ENCODE results near the gene CD96. TPM values are rescaled to one million over a fixed set of nuclear protein-coding genes. Genes with fewer than 3 reads are reported as not detected.

The CD96 gene
- total RNA-seq, 1 donor from 2014 or later, result not detected

- DNase-seq (ENCODE audit: extremely low spot score, unreplicated experiment), result no peak
- Mint-ChIP-seq H3K27ac (ENCODE audit: unreplicated experiment) (no peak overlapping the region), H3K4me3 (ENCODE audit: unreplicated experiment) (no peak overlapping the region), H3K4me1 (ENCODE audit: unreplicated experiment) (peaks cover 6% of the 10 kb centered on the region), H3K27me3 (ENCODE audit: unreplicated experiment) (peaks cover 4% of the 10 kb centered on the region), H3K9me3 (ENCODE audit: unreplicated experiment) (peaks cover 4% of the 10 kb centered on the region), H3K36me3 (ENCODE audit: unreplicated experiment) (no peaks in the 10 kb centered on the region)
- TF ChIP-seq CTCF (IDR thresholded peaks at IDR 0.05), result no peak
Measured at GRCh38 chr3:111636366-111636885, 94.4 kb downstream of the CD96 start.

- H3K27me3 Mint-ChIP-seq (ENCODE audit: unreplicated experiment), result peaks cover 2% of the 10 kb centered on the region
- peaks cover 6% of the 10 kb centered on the region for H3K4me1 Mint-ChIP-seq (ENCODE audit: unreplicated experiment)
- no peak overlapping the region for H3K4me3 Mint-ChIP-seq (ENCODE audit: unreplicated experiment)
- H3K27ac Mint-ChIP-seq (ENCODE audit: unreplicated experiment), result no peak overlapping the region
- no peak for TF ChIP-seq CTCF (IDR thresholded peaks at IDR 0.05)
- no peaks in the 10 kb centered on the region for H3K36me3 Mint-ChIP-seq (ENCODE audit: unreplicated experiment)
- no peak for DNase-seq (ENCODE audit: extremely low spot score, unreplicated experiment)
- peaks cover 13% of the 10 kb centered on the region for H3K9me3 Mint-ChIP-seq (ENCODE audit: unreplicated experiment)
Measured at GRCh38 chr3:111639316-111639715, 97.3 kb downstream of the CD96 start.

GRCh38 chr3:111648991-111649579, 107.1 kb downstream of the CD96 start:
- Mint-ChIP-seq H3K27me3 (ENCODE audit: unreplicated experiment) (peaks cover 16% of the 10 kb centered on the region), H3K9me3 (ENCODE audit: unreplicated experiment) (peaks cover 4% of the 10 kb centered on the region), H3K4me1 (ENCODE audit: unreplicated experiment) (no peaks in the 10 kb centered on the region), H3K36me3 (ENCODE audit: unreplicated experiment) (no peaks in the 10 kb centered on the region), H3K27ac (ENCODE audit: unreplicated experiment) (no peak overlapping the region), H3K4me3 (ENCODE audit: unreplicated experiment) (no peak overlapping the region)
- no peak for TF ChIP-seq CTCF (IDR thresholded peaks at IDR 0.05)
- no peak for DNase-seq (ENCODE audit: extremely low spot score, unreplicated experiment)

- H3K4me3 Mint-ChIP-seq (ENCODE audit: unreplicated experiment), result no peak overlapping the region
- no peaks in the 10 kb centered on the region for H3K36me3 Mint-ChIP-seq (ENCODE audit: unreplicated experiment)
- H3K4me1 Mint-ChIP-seq (ENCODE audit: unreplicated experiment), result no peaks in the 10 kb centered on the region
- peaks cover 21% of the 10 kb centered on the region for H3K27me3 Mint-ChIP-seq (ENCODE audit: unreplicated experiment)
- TF ChIP-seq CTCF (IDR thresholded peaks at IDR 0.05), result no peak
- no peak overlapping the region for H3K27ac Mint-ChIP-seq (ENCODE audit: unreplicated experiment)
- no peak for DNase-seq (ENCODE audit: extremely low spot score, unreplicated experiment)
- no peaks in the 10 kb centered on the region for H3K9me3 Mint-ChIP-seq (ENCODE audit: unreplicated experiment)
Measured at GRCh38 chr3:111650378-111651275, 108.6 kb downstream of the CD96 start.
